Measurements from ENCODE around the gene PRDX4.
A peak's percentile ranks its signal among the peaks of the same experiment; 100 is the strongest.
"Not testable (repeated sequence)": the region's sequence is repeated elsewhere in the genome, so short reads cannot be mapped to it uniquely, and the experiment has no call there.

The PRDX4 gene

DNA sequence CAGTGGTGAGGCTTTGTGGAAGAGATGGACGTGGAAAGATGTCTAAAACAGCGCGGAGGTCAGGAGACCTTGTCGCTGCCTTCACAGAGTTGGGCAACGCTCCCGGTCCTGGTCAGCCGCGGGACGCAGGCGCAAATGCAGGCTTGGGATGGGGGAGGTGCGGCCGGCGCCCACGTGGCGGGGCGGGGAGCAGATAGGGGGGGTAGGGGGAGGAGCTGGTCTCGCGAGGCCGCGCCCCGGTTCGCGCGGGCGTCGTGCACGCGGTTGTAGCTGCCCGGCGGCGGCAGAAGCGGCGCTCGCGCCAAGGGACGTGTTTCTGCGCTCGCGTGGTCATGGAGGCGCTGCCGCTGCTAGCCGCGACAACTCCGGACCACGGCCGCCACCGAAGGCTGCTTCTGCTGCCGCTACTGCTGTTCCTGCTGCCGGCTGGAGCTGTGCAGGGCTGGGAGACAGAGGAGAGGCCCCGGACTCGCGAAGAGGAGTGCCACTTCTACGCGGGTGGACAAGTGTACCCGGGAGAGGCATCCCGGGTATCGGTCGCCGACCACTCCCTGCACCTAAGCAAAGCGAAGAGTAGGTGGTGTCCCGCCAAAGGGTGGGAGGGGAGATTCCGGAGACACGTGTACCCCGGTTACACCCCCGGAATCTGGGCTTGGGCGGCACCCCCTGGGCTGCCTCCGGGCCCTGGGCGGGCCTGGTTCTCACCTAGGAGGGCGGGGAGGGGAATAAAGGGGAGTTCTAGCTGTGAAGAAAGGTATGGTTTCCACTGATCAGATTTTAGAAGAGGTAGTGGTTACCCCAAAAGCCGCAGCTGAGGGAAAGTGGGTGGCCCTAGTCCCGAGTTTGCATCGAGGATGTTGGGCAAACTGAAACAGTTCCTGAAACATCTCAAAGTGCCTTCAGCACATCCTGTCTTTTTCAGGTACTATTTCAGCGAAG, at the start of gene PRDX4:
TSS of gene PRDX4 (plus strand) at position 255 of the 939 bp plus-strand sequence. CDS start at position 333, 78 bp downstream.
- peak; percentile 85 for DNase-seq
- in situ Hi-C loops (cut with MboI; ENCODE audit: low pct_unique_long_range_greater_than_20kb, low sequenced_read_pairs): no loop called here

DNA sequence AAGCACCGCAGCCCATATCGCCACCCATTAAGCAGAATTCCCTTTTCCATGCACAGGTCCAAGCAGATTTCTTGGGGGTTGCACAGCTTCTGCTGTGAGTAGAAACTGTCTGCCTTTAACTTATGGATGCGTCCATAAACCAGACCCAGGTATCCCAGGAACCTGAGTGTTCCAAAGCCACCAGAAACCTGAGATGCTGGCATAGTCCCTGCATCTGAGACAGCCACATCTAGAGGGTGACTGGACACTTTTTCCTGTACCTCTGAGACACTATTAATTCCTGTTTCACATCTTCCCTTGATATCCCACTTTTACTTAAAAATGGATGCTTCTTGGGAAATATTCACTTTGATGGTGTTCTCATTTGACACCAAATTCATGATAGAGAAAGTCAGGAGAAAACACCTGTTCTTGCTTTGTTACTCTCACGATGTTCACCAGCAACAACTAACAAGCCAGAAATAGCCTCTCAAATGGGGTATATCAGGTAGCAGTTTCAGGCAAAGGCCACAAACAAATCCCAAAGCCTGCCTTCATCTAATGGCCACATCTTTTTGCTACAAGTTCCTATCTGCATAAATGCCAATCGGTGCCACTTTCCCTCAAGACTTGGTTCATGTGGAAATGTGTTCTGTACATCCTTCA, 45.5 kb upstream of the PRDX4 start:
- no peak for DNase-seq
- in situ Hi-C loops (cut with MboI; ENCODE audit: low pct_unique_long_range_greater_than_20kb, low sequenced_read_pairs): no loop called here

DNA sequence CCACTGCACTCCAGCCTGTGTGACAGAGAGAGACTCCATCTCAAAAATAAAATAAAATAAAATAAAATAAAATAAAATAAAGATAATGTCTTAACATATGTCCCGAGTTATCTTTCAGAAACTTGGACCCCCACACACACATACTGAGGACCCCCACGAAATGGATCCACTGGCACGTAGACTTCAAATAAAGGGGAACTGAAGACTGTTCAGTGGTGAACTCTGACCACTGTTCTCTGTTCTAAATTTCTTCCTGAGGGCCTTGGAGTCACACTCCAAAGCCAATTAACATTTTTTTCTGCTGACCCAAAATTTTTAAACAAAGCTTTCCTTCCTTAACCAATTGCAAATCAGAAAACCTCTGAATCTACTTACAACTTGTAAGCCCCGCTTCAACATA, 43.5 kb upstream of the PRDX4 start:
- no peak for DNase-seq
- in situ Hi-C loops (cut with MboI; ENCODE audit: low pct_unique_long_range_greater_than_20kb, low sequenced_read_pairs): no loop called here

DNA sequence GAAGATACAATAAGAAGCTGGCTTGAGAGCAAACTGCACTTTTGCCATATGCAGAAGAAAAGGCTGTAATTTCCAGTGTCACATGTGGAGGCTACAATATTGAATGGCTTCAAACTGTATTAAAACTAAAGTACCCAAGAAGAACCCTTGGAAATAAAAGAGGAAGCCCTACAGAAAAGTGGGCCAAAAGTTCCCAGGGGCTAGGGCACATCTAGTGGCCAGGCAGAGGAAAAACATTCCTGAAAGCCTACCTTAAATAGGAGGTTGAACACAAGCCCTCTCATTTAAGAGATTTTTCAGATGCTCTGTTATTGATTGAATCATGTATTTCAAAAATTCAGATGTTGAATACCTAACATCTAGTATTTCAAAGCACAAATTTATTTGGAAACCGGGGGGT, 40.6 kb upstream of the PRDX4 start:
- peak; percentile 14 for DNase-seq
- in situ Hi-C loops (cut with MboI; ENCODE audit: low pct_unique_long_range_greater_than_20kb, low sequenced_read_pairs): no loop called here

DNA sequence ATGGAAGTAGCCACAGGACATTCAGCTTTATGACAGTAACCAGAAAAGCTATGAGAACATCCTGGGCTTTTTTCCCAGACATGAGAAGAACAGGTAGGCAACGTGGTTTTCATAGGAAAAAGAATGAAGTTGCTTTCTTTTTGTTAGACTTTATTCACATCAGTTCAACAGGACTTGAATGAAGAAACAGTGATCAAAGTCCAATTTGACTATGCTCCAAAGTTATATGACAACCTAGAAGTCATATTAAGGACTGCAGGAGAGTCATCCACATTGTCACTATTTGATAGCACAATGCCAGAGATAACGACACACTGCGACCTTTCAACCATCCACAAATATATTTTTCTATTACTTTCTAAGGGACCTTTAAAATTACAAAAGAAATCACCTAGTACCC, 39.2 kb upstream of the PRDX4 start:
- in situ Hi-C loops (cut with MboI; ENCODE audit: low pct_unique_long_range_greater_than_20kb, low sequenced_read_pairs): no loop called here
- DNase-seq: no peak

DNA sequence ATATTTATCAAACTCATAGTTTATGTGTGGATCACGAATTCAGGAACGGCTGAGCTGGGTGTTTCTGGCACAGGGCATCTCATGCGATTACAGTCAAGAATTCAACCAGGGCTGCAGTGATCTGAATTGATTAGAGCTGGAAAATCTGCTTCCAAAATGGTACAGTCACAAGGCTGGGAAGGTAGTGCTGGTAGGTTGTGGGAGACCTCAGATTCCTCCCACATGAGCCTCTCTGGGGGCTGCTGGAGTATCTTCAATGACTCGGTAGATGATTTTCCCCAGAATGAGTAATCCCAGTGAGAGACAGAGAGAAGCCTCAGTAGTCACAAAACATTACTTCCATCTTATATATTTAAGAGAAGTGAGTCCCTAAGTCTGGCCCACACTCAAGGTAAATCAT, 36.2 kb upstream of the PRDX4 start:
- in situ Hi-C loops (cut with MboI; ENCODE audit: low pct_unique_long_range_greater_than_20kb, low sequenced_read_pairs): no loop called here
- DNase-seq: no peak

DNA sequence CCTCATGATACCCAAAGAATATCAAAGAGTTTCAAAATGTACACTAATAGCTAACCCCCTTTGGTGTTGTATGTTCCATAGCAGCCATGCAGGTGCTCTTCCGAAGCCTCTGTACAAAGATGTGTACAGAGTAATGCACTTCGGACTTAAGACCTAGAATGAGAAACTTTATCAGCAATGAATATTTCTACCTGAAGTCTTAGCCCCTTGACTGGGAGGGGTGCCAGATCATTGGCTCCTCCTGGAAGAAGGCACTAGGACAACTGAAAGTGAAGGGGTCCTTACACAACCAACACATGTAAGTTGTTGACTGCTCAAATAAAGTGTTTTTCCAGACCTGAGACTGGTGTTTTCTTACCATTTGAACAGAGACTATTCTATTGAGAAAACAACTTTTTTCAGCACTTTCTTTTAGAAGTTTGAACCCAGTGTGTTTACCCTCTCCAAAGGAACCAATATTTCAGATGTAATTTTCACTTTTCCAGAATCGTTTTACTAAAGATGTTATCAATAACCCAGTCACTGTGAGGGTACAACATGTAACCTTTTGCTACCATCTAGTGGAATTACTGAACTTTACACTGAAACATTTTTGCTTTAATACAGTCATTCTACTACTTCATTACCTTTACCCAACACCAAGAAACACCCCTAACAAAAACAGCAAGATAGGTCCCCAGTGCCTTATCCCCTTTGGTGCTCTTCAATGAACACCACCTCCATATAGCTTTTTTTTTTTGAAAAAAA, 33.3 kb upstream of the PRDX4 start:
- in situ Hi-C loops (cut with MboI; ENCODE audit: low pct_unique_long_range_greater_than_20kb, low sequenced_read_pairs): no loop called here
- peak; percentile 23 for DNase-seq

DNA sequence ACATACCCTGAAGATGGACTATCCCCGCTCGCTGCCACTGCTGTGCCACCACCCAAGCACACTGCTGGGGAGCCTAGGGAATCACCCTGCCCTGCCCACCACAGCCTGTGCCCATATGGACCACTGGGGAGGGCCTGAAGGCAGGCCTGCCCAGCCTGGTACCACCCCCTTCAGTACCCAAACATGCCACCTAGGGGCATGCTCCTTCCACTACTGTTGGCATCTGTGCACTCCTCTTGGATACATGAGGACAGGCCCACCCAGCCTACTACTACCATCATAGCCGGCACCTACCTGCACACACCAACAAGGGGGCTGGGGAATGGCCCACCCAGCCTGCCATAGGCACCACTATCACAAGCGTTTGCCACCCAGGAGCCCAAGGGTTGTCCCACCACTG, 30.1 kb upstream of the PRDX4 start:
- in situ Hi-C loops (cut with MboI; ENCODE audit: low pct_unique_long_range_greater_than_20kb, low sequenced_read_pairs): no loop called here

DNA sequence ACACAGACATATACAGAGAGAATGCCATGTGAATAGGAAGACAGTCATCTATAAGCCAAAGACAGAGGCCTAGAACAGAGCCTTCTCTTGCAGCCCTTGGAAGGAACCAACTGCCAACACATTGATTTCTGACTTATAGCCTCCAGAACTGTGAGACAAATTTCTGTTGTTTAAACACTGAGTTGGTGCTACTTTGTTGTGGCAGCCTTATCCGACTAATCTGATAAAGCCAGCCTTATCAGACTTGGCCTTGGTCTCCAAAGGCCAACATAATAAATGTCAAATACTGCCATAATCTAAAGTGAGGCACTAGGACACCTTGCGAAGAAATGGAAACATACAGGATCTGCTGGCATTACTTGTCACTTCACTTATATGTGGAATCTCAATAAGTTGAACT, 24.3 kb upstream of the PRDX4 start:
- no peak for DNase-seq
- in situ Hi-C loops (cut with MboI; ENCODE audit: low pct_unique_long_range_greater_than_20kb, low sequenced_read_pairs): no loop called here

More for the DNA sequence above, 30.1 kb upstream of the PRDX4 start:
- DNase-seq: no peak

DNA sequence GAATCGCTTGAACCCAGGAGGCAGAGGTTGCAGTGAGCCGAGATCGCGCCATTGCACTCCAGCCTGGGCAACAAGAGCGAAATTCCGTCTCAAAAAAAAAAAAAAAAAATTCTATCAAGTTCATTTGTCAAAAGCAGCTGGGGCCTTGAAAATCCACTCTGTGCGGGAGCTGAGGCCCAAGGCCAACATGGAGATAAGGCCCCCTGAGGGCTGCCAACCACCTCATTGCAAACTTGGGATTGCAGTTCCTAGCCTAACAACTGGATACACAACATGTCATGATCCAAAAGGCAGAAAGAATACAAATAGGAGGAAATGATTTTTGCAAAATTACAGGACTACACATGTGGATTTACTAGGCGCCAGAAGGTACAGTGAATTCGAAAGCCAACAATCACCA, 22.5 kb upstream of the PRDX4 start:
- DNase-seq: no peak
- in situ Hi-C loops (cut with MboI; ENCODE audit: low pct_unique_long_range_greater_than_20kb, low sequenced_read_pairs): no loop called here

DNA sequence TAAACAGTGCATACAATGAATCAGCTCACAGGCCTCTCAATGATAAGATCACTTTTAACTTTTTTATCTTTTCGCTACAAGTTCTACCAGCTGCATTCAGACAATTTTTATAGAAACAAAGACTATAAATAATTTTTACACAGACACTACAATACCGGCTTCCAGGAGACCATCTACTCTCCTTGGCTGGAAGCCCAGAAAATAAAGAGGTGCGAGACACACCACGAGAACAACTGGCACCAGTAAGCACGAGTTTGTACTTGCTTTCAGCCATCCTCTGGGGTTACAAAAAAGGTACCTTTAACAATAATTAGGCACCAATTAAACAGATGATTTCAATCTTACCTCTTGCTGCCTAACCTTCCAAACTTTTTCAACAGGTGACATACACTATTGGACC, 11.2 kb upstream of the PRDX4 start:
- in situ Hi-C loops (cut with MboI; ENCODE audit: low pct_unique_long_range_greater_than_20kb, low sequenced_read_pairs): no loop called here
- DNase-seq: no peak

DNA sequence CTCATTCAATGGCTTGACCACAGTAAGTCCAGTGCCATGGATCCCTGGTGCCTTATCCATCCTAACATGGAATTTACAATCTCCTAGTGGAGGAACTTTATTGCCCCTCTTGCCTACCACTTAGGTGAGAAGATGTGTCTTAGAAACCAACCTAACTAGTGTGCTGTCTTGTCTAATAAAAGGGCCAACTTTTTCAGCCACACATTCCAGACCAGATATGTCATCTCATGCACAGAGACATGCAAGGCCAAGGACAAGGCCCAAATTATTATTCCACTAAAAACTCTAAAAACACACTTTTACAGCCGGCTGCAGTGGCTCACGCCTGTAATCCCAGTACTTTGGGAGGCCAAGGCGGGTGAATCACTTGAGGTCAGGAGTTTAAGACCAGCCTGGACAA, 10.6 kb upstream of the PRDX4 start:
- in situ Hi-C loops (cut with MboI; ENCODE audit: low pct_unique_long_range_greater_than_20kb, low sequenced_read_pairs): no loop called here
- no peak for DNase-seq

DNA sequence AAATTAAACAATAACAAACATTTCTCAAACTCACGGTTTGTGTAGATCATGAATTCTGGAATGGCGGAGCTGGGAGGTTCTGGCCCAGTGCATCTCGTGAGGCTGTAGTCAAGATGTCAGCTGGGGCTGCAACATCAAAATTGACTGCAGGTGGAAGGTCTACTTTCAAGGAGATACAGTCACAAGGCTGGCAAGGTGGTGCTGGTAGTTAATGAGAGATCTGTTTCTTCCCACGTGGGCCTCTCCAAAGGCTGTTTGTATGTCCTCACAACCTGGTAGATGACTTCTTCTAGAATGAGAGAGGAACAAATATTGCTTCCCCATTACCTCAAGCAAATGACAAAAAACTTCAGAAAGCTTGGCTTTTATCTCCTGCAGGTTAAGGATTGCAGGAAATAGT, 8.0 kb upstream of the PRDX4 start:
- no peak for DNase-seq

DNA sequence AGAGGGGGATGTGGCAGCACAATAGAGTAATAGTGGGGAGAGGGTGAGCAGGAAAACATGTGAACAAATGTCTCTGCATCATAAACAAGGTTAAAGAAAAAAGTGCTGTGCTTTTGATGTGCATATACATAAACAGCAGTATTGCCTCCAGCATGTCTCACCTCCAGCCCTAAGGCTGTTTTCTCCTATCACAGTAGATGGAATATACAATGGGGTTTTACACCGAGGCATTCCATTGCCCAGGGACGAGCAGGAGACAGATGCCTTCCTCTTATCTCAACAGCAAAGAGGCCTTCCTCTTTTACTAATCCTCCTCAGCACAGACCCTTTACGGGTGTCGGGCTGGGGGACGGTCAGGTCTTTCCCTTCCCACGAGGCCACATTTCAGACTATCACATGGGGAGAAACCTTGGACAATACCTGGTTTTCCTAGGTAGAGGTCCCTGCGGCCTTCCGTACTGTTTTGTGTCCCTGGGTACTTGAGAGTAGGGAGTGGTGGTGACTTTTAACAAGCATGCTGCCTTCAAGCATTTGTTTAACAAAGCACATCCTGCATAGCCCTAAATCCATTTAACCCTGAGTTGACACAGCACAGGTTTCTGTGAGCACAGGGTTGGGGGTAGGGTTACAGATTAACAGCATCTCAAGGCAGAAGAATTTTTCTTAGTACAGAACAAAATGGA, 7.1 kb upstream of the PRDX4 start:
- DNase-seq: peak; percentile 48
- in situ Hi-C loops (cut with MboI; ENCODE audit: low pct_unique_long_range_greater_than_20kb, low sequenced_read_pairs): not testable (repeated sequence)

More for the DNA sequence above, 8.0 kb upstream of the PRDX4 start:
- in situ Hi-C loops (cut with MboI; ENCODE audit: low pct_unique_long_range_greater_than_20kb, low sequenced_read_pairs): no loop called here

DNA sequence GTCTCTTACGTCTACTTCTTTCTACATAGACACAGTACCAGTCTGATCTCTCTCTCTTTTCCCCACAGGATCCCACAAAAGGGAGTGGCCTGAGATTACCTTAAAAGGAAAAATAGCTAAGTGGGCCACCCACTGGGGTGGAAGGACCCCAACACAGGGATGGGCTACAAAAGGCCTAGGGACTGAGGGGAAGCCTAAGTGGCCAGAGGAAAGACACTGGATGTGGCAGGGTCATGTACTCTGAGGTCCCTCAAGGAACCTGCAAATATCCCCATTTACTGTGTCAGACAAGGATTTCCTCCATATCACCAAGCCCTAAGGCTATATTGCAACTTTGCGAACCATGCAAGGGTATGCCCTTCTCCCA, 6.5 kb upstream of the PRDX4 start:
- in situ Hi-C loops (cut with MboI; ENCODE audit: low pct_unique_long_range_greater_than_20kb, low sequenced_read_pairs): no loop called here
- no peak for DNase-seq

DNA sequence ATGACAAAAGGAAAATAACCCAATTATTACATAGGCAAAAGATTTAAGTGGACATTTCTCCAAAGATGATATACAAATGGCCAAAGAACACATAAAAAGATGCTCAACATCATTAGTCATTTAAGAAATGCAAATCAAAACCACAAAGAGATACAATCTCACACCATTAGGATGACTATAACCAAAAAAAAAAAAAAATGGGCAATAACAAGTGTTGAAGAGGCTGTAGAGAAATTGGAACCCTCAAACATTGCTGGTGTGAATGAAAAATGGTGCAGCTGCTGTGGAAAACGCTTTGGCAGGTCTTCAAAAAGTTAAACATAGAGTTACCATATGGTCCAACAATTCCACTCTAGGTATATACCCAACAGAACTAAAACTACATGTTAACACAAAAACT, 5.6 kb upstream of the PRDX4 start:
- in situ Hi-C loops (cut with MboI; ENCODE audit: low pct_unique_long_range_greater_than_20kb, low sequenced_read_pairs): no loop called here
- DNase-seq: no peak

DNA sequence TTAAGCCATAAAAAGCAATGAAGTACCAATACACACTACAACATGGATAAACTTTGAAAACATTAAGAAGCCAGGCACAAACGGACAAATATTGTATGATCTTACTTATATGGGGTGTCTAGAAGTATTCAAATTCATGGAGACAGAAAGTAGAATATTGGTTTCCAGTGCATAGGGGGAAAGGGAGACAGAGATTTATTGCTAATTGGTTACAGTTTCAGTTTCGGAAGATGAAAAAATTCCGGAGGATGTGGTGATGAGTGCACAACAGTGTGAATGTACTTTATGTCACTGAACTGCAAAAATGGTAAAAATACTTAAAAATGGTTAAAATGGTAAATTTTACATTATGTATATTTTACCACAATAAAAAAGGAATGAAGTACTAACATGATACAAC, 5.1 kb upstream of the PRDX4 start:
- no peak for DNase-seq
- in situ Hi-C loops (cut with MboI; ENCODE audit: low pct_unique_long_range_greater_than_20kb, low sequenced_read_pairs): no loop called here

DNA sequence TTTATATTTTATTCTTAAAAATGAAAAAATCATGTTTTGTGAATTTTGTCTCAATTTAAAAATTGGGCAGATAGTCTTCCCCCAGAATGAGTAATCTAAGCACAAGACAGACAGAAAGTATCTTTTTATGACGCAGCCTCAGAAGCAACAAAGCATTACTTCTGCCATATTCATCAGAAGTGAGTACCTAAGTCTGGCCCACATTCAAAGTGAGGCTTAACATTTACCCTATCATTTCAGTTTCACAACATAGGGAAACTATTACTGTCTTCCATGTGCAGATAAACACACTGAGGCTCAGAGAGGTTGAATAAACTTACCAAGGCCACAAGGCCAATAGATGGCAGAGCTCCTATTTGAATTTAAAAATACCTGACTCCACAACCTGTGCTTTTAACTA, 4.4 kb upstream of the PRDX4 start:
- DNase-seq: no peak
- in situ Hi-C loops (cut with MboI; ENCODE audit: low pct_unique_long_range_greater_than_20kb, low sequenced_read_pairs): no loop called here

DNA sequence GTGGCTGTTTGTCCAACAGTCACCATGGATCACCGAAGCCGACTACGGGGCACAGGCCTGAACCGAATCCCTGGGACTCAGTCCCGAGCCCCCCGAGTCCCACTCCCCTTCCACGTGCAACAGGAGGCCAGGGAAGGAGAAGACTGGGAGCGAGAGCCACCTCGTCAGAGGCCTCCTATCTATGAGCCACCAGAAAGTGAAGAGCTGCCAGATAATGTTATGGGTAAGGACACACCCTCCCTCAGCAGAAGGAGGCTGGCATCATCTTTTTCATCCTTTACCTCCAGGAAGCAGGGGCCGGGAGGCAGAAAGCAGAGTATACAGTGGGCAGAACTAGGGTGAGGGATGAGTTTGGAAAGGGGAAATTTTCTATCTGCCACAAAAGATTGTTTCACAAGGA, 2.8 kb upstream of the PRDX4 start:
- in situ Hi-C loops (cut with MboI; ENCODE audit: low pct_unique_long_range_greater_than_20kb, low sequenced_read_pairs): no loop called here
- DNase-seq: no peak
